HCT116 (cell line): ENCODE data around the gene VPS45.

Experiments used
- EGR1 ChIP-seq: IDR thresholded peaks from 2 replicates; pipeline ENCODE4 v1.6.1; 2012; ENCODE audit warnings: low read depth
- EZH2 ChIP-seq: fragments of 200-600 bp; sonication (generic); IDR thresholded peaks from 2 replicates; pipeline ENCODE4 v1.6.1; 2017; ENCODE audit warnings: antibody characterized with exemption, mixed run types
- FOSL1 ChIP-seq: IDR thresholded peaks from 2 replicates; pipeline ENCODE4 v1.6.1; 2012; ENCODE audit warnings: low read depth
- POLR2A ChIP-seq: IDR thresholded peaks from 2 replicates; pipeline ENCODE4 v1.7.0; 2011; ENCODE audit warnings: borderline replicate concordance; ENCODE audit not compliant: insufficient read depth, insufficient read length; ENCODE audit errors: extremely low read depth
- POLR2AphosphoS5 ChIP-seq: IDR thresholded peaks from 2 replicates; pipeline ENCODE4 v1.6.1; 2011; ENCODE audit warnings: mild to moderate bottlenecking, low read depth, low read length, moderate library complexity
- RAD21 ChIP-seq: IDR thresholded peaks from 2 replicates; pipeline ENCODE4 v1.6.1; 2012; ENCODE audit warnings: low read depth, mild to moderate bottlenecking
- TCF7L2 ChIP-seq: IDR thresholded peaks from 2 replicates; pipeline ENCODE4 v1.7.0; 2011; ENCODE audit warnings: borderline replicate concordance, inconsistent platforms; ENCODE audit not compliant: insufficient read depth, insufficient read length; ENCODE audit errors: extremely low read depth
- YY1 ChIP-seq: IDR thresholded peaks from 2 replicates; pipeline ENCODE4 v1.6.1; 2011; ENCODE audit warnings: low read length, low read depth, moderate library complexity, mild to moderate bottlenecking; ENCODE audit not compliant: insufficient replicate concordance; ENCODE audit errors: extremely low read depth
- TF ChIP-seq, protein P1 (sequence below), 3 experiments: fragments of 200-600 bp in 1 of 3; sonication (generic) in 1 of 3; IDR thresholded peaks in 2 of 3; conservative IDR thresholded peaks in 1 of 3; 2 replicates each; pipeline ENCODE4 v1.5.1; 2012 to 2017; ENCODE audit warnings: low read depth in 2 of 3, low read length in 2 of 3, antibody characterized with exemption in 1 of 3, borderline replicate concordance in 1 of 3, control low read depth in 1 of 3, mild to moderate bottlenecking in 1 of 3, mixed read lengths in 1 of 3, mixed run types in 1 of 3, moderate library complexity in 1 of 3; ENCODE audit not compliant: insufficient read depth in 1 of 3
- TF ChIP-seq, protein P2 (sequence below): IDR thresholded peaks from 2 replicates; pipeline ENCODE4 v1.6.1; 2012

DNA sequence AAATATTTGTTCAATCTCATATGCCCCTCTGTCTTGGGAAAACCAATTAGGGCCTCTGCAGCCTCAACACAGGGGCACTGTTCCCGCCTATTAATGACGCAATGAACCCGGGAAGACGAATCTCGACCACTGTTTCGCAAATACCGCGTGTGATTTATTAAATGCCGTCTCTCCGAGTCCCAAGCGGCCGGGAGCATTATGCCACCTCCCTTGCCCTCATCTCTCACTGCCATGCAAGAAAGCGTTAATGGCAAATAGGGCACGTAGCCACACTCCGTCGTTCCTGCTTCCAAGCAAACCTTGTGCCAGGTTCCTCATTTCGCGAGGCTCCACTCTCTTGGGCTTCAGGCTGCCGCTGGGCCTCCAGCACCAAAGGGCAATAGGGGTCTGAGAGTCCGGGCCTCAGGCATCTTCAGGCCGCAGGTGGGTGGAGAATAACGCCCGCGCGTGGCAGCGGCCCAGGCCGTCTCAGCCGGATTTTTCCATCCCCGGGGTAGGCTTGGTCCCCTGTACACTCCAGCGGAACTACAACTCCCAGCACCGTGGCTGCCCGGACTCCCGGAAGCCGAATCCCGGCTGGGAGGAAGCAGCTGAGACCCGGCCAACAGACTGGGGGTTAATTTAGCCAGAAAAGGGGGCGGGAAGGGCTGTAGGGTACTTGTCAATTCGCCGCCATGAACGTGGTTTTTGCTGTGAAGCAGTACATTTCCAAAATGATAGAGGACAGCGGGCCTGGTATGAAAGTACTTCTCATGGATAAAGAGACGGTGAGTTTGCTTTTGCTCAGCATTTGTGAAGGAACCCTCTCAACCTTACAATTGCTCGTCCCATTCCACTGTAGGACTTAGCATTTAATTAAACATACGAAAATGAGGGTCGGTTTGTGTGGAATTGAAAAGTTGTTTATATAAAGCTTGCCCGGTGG is at the start of gene VPS45:
- TF ChIP-seq, protein P1, sequence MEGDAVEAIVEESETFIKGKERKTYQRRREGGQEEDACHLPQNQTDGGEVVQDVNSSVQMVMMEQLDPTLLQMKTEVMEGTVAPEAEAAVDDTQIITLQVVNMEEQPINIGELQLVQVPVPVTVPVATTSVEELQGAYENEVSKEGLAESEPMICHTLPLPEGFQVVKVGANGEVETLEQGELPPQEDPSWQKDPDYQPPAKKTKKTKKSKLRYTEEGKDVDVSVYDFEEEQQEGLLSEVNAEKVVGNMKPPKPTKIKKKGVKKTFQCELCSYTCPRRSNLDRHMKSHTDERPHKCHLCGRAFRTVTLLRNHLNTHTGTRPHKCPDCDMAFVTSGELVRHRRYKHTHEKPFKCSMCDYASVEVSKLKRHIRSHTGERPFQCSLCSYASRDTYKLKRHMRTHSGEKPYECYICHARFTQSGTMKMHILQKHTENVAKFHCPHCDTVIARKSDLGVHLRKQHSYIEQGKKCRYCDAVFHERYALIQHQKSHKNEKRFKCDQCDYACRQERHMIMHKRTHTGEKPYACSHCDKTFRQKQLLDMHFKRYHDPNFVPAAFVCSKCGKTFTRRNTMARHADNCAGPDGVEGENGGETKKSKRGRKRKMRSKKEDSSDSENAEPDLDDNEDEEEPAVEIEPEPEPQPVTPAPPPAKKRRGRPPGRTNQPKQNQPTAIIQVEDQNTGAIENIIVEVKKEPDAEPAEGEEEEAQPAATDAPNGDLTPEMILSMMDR (IDR thresholded peaks at IDR 0.05 in 2 of 3, conservative IDR thresholded peaks at IDR 0.05 in 1 of 3; ENCODE audit: borderline replicate concordance in 1 of 3, insufficient read depth in 1 of 3, low read depth in 2 of 3, low read length in 2 of 3): no peak
- TF ChIP-seq, protein P2, sequence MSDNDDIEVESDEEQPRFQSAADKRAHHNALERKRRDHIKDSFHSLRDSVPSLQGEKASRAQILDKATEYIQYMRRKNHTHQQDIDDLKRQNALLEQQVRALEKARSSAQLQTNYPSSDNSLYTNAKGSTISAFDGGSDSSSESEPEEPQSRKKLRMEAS: peak; percentile 80
- TF ChIP-seq FOSL1 (no peak), YY1 (peak; percentile 84), TCF7L2 (no peak), EZH2 (no peak), EGR1 (peak; percentile 87), POLR2AphosphoS5 (peak; percentile 68), POLR2A (no peak), RAD21 (no peak)
